GM12878 (cell line): ENCODE results near the gene OGFOD3. TPM values are rescaled to one million over a fixed set of nuclear protein-coding genes. Genes with fewer than 3 reads are reported as not detected.

Source experiments
- ATAC-seq: fragments of 200-7000 bp; cut with Tn5 transposase; 3 replicates; pipeline ENCODE4 v1.9.1; 2020; ENCODE audit warnings: mild to moderate bottlenecking, moderate library complexity
- BruUV-seq: library from RNA; stranded (reverse); fragments of 400-500 nt; replicated peaks from 2 replicates; lab custom pipeline; 2021; lab: Mats Ljungman, UMichigan
- CTCF ChIA-PET: fragments of 300-600 bp; sonication (Branson Sonifier 250); formaldehyde crosslinking; extraction: SDS; loops from one replicate; lab custom pipeline; 2021; ENCODE audit warnings: inconsistent platforms; lab: Yijun Ruan, JAX
- POLR2A ChIA-PET: fragments of 350-600 bp; formaldehyde crosslinking; extraction: SDS; loops from one replicate; lab custom pipeline; 2021; ENCODE audit warnings: inconsistent platforms; lab: Charles Lee
- RAD21 ChIA-PET: fragments of 300-600 bp; sonication (Branson Sonifier 250); formaldehyde crosslinking; loops from one replicate; lab custom pipeline; 2023; ENCODE audit warnings: antibody characterized with exemption; ENCODE audit not compliant: unreplicated experiment; lab: Charles Lee
- SMC1A ChIA-PET: fragments of 300-600 bp; sonication (Branson Sonifier 250); formaldehyde crosslinking; loops from one replicate; lab custom pipeline; 2023; ENCODE audit not compliant: unreplicated experiment, uncharacterized antibody; lab: Charles Lee
- DNase-seq: peaks from one replicate; pipeline ENCODE4 v3.0.0-alpha.2; 2011; ENCODE audit warnings: low read depth, low spot score
- FAIRE-seq: peaks from 3 replicates; lab custom pipeline; 2011; peaks lifted over from hg19 to GRCh38; lab: Jason Lieb, UNC
- H2AFZ ChIP-seq: 2 replicates; pipeline ENCODE4 v1.6.0; 2011; ENCODE audit warnings: low read depth, low read length, control low read depth; ENCODE audit not compliant: control insufficient read depth
- H3K27ac ChIP-seq: 2 replicates; pipeline ENCODE4 v1.5.1; 2011; ENCODE audit warnings: control low read depth; ENCODE audit not compliant: control insufficient read depth, insufficient read depth
- H3K27me3 ChIP-seq, 2 experiments: replicated peaks in 1 of 2; 2 replicates each; pipeline versions ENCODE4 v1.6.0 to v1.6.1; 2011; ENCODE audit warnings: low read length in 1 of 2; ENCODE audit not compliant: control insufficient read depth in 2 of 2, insufficient read depth in 2 of 2
- H3K36me3 ChIP-seq, 2 experiments: 2 replicates each; pipeline ENCODE4 v1.5.1; 2011; ENCODE audit warnings: low read length in 1 of 2; ENCODE audit not compliant: control insufficient read depth in 2 of 2, insufficient read depth in 2 of 2
- H3K4me1 ChIP-seq: 2 replicates; pipeline ENCODE4 v1.6.1; 2011; ENCODE audit warnings: mild to moderate bottlenecking, low read length, moderate library complexity, mixed read lengths; ENCODE audit not compliant: control insufficient read depth, insufficient read depth
- H3K4me2 ChIP-seq: 2 replicates; pipeline ENCODE4 v1.6.0; 2011; ENCODE audit warnings: control low read depth; ENCODE audit not compliant: control insufficient read depth, insufficient read depth
- H3K4me3 ChIP-seq: fragments of 200-600 bp; sonication (generic); 2 replicates; pipeline ENCODE4 v1.5.1; 2016
- H3K79me2 ChIP-seq: 2 replicates; pipeline ENCODE4 v1.6.0; 2011; ENCODE audit warnings: low read length; ENCODE audit not compliant: control insufficient read depth, insufficient read depth
- H3K9ac ChIP-seq: 2 replicates; pipeline ENCODE4 v1.8.0; 2011; ENCODE audit warnings: low read length, control low read depth, mixed read lengths; ENCODE audit not compliant: control insufficient read depth, insufficient read depth
- H3K9me3 ChIP-seq: replicated peaks from 3 replicates; pipeline ENCODE4 v1.5.1; 2011; ENCODE audit warnings: mild to moderate bottlenecking, low read length; ENCODE audit not compliant: control insufficient read depth, insufficient read depth
- H4K20me1 ChIP-seq: 2 replicates; pipeline ENCODE4 v1.6.0; 2011; ENCODE audit not compliant: control insufficient read depth, insufficient read depth
- DPF2 ChIP-seq: fragments of 450-650 bp; IDR thresholded peaks from 2 replicates; pipeline ENCODE4 v1.6.1; 2017; ENCODE audit warnings: mild to moderate bottlenecking
- HCFC1 ChIP-seq: fragments of 150-350 bp; IDR thresholded peaks from 2 replicates; pipeline ENCODE4 v1.6.1; 2014; ENCODE audit warnings: low read length
- IRF4 ChIP-seq: IDR thresholded peaks from 2 replicates; pipeline ENCODE4 v1.6.1; 2011; ENCODE audit warnings: low read depth, low read length
- LARP7 ChIP-seq: fragments of 450-650 bp; IDR thresholded peaks from 2 replicates; pipeline ENCODE4 v1.6.1; 2017; ENCODE audit warnings: mild to moderate bottlenecking
- MTA3 ChIP-seq: IDR thresholded peaks from 2 replicates; pipeline ENCODE4 v1.6.1; 2012; ENCODE audit warnings: low read length, inconsistent platforms, borderline replicate concordance
- POLR2A ChIP-seq: IDR thresholded peaks from 2 replicates; pipeline ENCODE4 v1.6.1; 2011; ENCODE audit warnings: low read depth, mild to moderate bottlenecking, low read length
- POLR2AphosphoS2 ChIP-seq: IDR thresholded peaks from 2 replicates; pipeline ENCODE4 v1.6.1; 2011; ENCODE audit warnings: low read depth, mild to moderate bottlenecking, low read length, improper control_type of control experiment, moderate library complexity
- POLR2AphosphoS5 ChIP-seq: IDR thresholded peaks from 2 replicates; pipeline ENCODE4 v1.6.1; 2011; ENCODE audit warnings: mild to moderate bottlenecking, low read length, inconsistent platforms
- RUNX3 ChIP-seq: IDR thresholded peaks from 2 replicates; pipeline ENCODE4 v1.6.1; 2012; ENCODE audit warnings: low read length, inconsistent platforms
- ZBED1 ChIP-seq: IDR thresholded peaks from 2 replicates; pipeline ENCODE4 v1.6.1; 2016; ENCODE audit warnings: borderline replicate concordance
- WGBS: methylation state at CpG from one replicate; pipeline ENCODE4 v1.1.6; 2016; ENCODE audit warnings: low lambda C conversion rate; ENCODE audit not compliant: insufficient replicate concordance, insufficient coverage; ENCODE audit errors: missing lambda C conversion rate; 5-methylcytosine and 5-hydroxymethylcytosine counted together
- in situ Hi-C: fragments of 300-500 bp; cut with MboI; formaldehyde crosslinking; loops from 9 replicates; pipeline ENCODE4 v1.14.3; 2018; ENCODE audit warnings: mixed read lengths
- intact Hi-C: fragments of 100-400 bp; cut with micrococcal nuclease; formaldehyde crosslinking; loops from one replicate; pipeline ENCODE4 v1.14.2; 2022; ENCODE audit not compliant: unreplicated experiment
- polyA plus RNA-seq, 11 experiments: library from polyadenylated mRNA; depleted of rRNA in 4 of 11; unstranded in 6 of 11; stranded (reverse) in 5 of 11; fragments of >200 nt; fragmentation: Nextera tagmentation in 4 of 11; fragmentation: Illumina TruSeq in 1 of 11; extraction: Ambion mirVana in 4 of 11; extraction: Trizol in 1 of 11; gene quantifications; 1 replicate in 1 of 11; 2 replicates in 10 of 11; pipeline versions ENCODE4 v1.2.1 to v1.2.3, GENCODE V29; 2011 to 2016; ENCODE audit warnings: inconsistent platforms in 2 of 11, missing spikeins in 2 of 11, low read depth in 1 of 11
- total RNA-seq, 4 experiments: library from RNA; depleted of rRNA in 3 of 4; stranded (reverse); fragments of >200 nt in 3 of 4; fragmentation: Illumina TruSeq in 1 of 4; extraction: Trizol in 1 of 4; gene quantifications; 2 replicates each; pipeline versions ENCODE4 v1.2.1 to v1.2.3, GENCODE V29; 2013 to 2021

Gene OGFOD3
- total and polyA plus RNA-seq, 10 of the 15 experiments (the other 5 are each of a cell fraction or from before 2014, with no cell fraction given), result 0.48 to 28.4 (median 18.3) TPM

DNA sequence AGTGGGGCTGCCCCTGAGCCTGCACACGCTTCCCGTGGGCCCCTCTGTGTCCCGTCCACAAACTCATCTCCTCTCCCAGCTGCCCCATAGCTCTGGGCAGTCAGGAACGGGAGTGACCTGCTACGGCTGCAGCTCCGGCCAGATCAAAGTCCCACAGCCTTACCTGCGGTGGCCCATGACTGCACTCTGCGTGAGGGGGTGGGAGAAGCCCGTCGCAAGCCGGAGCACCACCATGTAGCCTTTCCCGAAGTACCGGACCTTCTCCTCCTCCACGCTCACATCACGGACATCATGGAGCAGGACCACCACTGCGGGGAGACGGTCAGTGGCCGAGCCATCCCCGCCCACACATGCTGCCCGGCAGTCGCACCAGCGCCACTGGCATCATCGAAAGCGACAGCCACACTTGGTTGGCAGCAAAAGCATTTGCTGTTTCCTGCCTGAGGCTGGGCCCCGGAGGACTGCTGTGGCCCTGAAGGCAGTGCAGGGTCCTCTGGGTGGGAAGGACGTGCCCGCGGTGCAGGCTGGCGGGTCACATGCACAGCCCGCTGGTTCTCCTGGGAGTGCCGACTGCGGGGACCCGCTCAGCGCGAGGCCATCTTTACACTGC, 26.0 kb upstream of the OGFOD3 start:
- POLR2A ChIA-PET, result no interaction called here

DNA sequence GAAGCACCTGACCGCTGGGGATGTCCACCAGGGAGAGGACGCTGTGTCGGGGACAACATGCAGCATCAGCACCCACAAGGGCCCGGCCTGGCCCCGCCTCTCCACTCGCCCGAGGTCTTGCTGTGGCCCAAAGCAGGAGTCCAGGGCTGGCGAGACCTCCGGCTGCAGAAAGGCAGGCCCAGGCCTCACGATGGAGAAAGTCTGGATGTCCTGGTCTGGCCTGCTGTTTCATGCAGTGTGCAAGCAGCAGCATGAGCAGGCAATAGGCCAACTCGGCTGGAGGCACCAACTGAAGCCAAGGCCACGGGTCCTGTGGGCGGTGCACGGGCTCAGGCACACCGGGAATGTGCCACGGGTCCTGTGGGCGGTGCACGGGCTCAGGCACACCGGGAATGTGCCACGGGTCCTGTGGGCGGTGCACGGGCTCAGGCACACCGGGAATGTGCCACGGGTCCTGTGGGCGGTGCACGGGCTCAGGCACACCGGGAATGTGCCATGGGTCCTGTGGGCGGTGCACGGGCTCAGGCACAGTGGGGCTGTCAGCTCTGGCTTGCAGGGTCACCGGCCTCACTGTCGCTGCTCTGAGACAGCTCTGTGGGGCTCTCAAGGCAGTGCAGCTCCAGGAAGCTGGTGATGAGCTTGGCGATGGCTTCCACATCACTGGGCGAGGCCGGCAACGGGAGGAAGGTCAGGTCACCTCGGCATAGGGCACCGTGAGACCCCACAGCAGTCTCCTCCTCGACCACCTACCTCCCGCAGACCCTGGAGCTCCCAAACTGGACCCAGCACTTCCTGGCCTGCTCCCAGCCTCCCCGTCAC, 25.3 kb upstream of the OGFOD3 start:
- intact Hi-C loops, result no loop called here
- no peaks in the 10 kb centered on the region for H3K27me3 ChIP-seq
- POLR2A ChIA-PET, result interaction anchor here (1.1 to 1.2 kb wide), 2 partner anchors 9 to 14 kb away, joined by 3 read pairs; no protein-coding TSS in a partner anchor
- peaks cover 16% of the 10 kb centered on the region for H3K4me1 ChIP-seq
- H3K9ac ChIP-seq, result no peak overlapping the region
- ATAC-seq, result peak; percentile 38
- 80% methylated on average over 31 of the region's 40 CpGs for WGBS
- FAIRE-seq, result no peak
- no TSS peak for BruUV-seq
- TF ChIP-seq POLR2AphosphoS5 (peak; percentile 19; the same call in 1 of the 2 replicates), LARP7 (no peak), DPF2 (no peak), HCFC1 (no peak), POLR2AphosphoS2 (no peak), RUNX3 (peak; percentile 27; the same call in 1 of the 2 replicates), MTA3 (no peak), IRF4 (no peak), POLR2A (peak; percentile 21; the same call in 1 of the 2 replicates)
- RAD21 ChIA-PET, result no interaction called here
- in situ Hi-C loops, result no loop called here
- CTCF ChIA-PET, result no interaction called here
- no peak overlapping the region for H2AFZ ChIP-seq
- peaks cover 14 to 37% of the 10 kb centered on the region in 2 experiments for H3K36me3 ChIP-seq
- SMC1A ChIA-PET, result no interaction called here
- H4K20me1 ChIP-seq, result no peaks in the 10 kb centered on the region; the same call in none of the 2 replicates
- DNase-seq, result no peak
- H3K4me3 ChIP-seq, result no peak overlapping the region
- H3K9me3 ChIP-seq, result no peaks in the 10 kb centered on the region
- H3K79me2 ChIP-seq, result peaks cover 15% of the 10 kb centered on the region
- no peak overlapping the region for H3K4me2 ChIP-seq
- H3K27ac ChIP-seq, result no peak overlapping the region

More for the DNA sequence above, 26.0 kb upstream of the OGFOD3 start:
- CTCF ChIA-PET, result no interaction called here
- no peak overlapping the region for H2AFZ ChIP-seq
- TF ChIP-seq ZBED1 (no peak), POLR2A (peak; percentile 66)
- TF ChIP-seq, all 136 proteins: peak for 1
- Histone ChIP-seq H3K36me3 (peaks cover 14 to 37% of the 10 kb centered on the region in 2 experiments), H3K27me3 (no peaks in the 10 kb centered on the region), H3K4me3 (no peak overlapping the region), H4K20me1 (no peaks in the 10 kb centered on the region; the same call in none of the 2 replicates), H3K4me2 (no peak overlapping the region), H3K27ac (no peak overlapping the region), H3K4me1 (peaks cover 16% of the 10 kb centered on the region), H3K79me2 (peaks cover 23% of the 10 kb centered on the region), H3K9ac (no peak overlapping the region), H3K9me3 (no peaks in the 10 kb centered on the region)
- no peak for DNase-seq
- ChIA-PET RAD21 (no interaction called here), SMC1A (no interaction called here)
- no TSS peak for BruUV-seq
- 90% methylated on average over 34 of the region's 35 CpGs for WGBS
- no peak for FAIRE-seq
- ATAC-seq, result no peak
- in situ Hi-C loops, result no loop called here
- intact Hi-C loops, result no loop called here
